Activated naive CD8-positive, alpha-beta T cell treated with anti-CD3 and anti-CD28 coated beads for 36 hours (primary cell): ENCODE measurements around the gene DSCAM. TPM values are rescaled to one million over a fixed set of nuclear protein-coding genes. Genes with fewer than 3 reads are reported as not detected.

Experiments
- DNase-seq: peaks from one replicate; pipeline ENCODE4 v3.0.0; 2021
- H3K27ac Mint-ChIP-seq: one replicate; pipeline ENCODE4 v1.8.0; 2022; ENCODE audit warnings: mild to moderate bottlenecking, moderate library complexity, mixed read lengths
- H3K27me3 Mint-ChIP-seq: one replicate; pipeline ENCODE4 v1.8.0; 2022; ENCODE audit warnings: mild to moderate bottlenecking, mixed read lengths
- H3K36me3 Mint-ChIP-seq: one replicate; pipeline ENCODE4 v1.8.0; 2021; ENCODE audit warnings: mild to moderate bottlenecking, mixed read lengths
- H3K4me1 Mint-ChIP-seq: one replicate; pipeline ENCODE4 v1.8.0; 2021; ENCODE audit warnings: mixed read lengths
- H3K4me3 Mint-ChIP-seq: one replicate; pipeline ENCODE4 v1.8.0; 2022; ENCODE audit warnings: mild to moderate bottlenecking, moderate library complexity, mixed read lengths
- H3K9me3 Mint-ChIP-seq: one replicate; pipeline ENCODE4 v1.8.0; 2022; ENCODE audit warnings: mixed read lengths
- total RNA-seq, 2 experiments: library from RNA; stranded (reverse); gene quantifications; one replicate each; pipeline ENCODE4 v1.2.3, GENCODE V29; 2021

DSCAM gene
- total RNA-seq, 2 experiments from 2014 or later = not detected

DNA sequence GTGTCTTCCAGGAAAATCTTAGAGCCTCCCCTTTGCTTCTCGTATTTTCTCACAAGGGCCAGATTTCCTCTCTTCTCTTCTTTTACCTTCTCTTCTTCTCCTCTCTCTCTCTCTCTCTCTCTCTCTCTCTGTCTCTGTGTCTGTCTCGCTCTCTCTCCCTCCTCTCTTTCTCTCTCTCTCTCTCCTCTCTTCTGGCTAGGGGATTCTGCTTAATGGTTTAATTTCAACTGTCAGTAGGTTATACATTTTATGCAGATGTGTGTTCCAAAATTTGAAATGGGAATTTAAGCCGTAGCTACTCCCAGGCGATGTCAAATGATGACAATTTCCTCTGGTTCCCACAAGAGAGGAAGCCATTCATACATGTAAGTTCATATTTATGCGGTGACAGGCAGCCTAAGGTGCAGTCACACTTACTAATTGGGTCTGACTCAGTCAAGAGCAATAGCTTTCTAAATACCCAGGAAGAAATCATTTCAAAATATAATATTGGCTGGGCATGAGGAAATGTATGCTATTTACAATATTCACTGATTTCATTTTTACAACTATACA is 1.4 kb downstream of the DSCAM start:
- H3K36me3 Mint-ChIP-seq = no peaks in the 10 kb centered on the region
- H3K4me3 Mint-ChIP-seq = no peak overlapping the region
- H3K4me1 Mint-ChIP-seq = peaks cover 1% of the 10 kb centered on the region
- no peak overlapping the region for H3K27ac Mint-ChIP-seq
- DNase-seq = no peak
- no peaks in the 10 kb centered on the region for H3K9me3 Mint-ChIP-seq
- H3K27me3 Mint-ChIP-seq = peaks cover 66% of the 10 kb centered on the region

DNA sequence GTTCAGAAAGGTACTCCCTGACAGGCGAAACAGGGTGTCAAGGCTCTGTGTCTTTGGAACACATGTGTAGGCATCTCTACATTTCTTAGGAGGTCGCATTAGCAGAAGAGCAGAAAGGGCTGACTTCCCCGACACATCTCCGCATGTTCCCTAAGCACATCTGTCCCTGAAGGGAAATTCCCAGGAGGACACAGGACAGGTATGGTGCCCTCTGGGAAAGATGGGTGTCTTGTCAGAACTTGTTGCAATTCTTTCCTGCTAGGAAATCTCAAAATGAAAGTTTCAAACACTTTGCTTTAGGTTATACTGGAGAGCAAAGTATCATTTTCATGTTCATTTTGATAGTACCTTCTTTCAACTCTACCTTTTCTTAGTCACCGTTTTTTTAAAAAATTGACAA is 2.0 kb downstream of the DSCAM start:
- Mint-ChIP-seq H3K27me3 (peaks cover 71% of the 10 kb centered on the region), H3K36me3 (no peaks in the 10 kb centered on the region), H3K27ac (no peak overlapping the region), H3K4me3 (no peak overlapping the region), H3K9me3 (no peaks in the 10 kb centered on the region), H3K4me1 (peaks cover 1% of the 10 kb centered on the region)
- DNase-seq = no peak

DNA sequence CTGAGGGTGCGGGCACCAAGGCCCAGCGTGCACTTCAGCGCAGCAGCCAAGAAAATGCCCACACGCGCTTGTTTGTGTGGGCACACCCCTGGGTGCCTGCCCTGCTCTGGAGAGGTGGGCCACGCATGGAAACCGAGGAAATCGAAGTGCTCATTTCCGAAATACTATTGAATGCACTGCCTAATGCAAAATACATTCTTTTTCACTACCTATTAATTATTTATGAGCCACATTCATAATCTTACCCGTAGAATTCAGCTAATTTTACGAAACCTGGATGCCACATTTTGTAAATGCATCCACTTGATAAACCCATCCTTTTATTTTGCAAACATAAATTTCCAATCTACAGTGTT is 4.8 kb downstream of the DSCAM start:
- no peak for DNase-seq
- H3K4me1 Mint-ChIP-seq = peaks cover 1% of the 10 kb centered on the region
- H3K27me3 Mint-ChIP-seq = peaks cover 64% of the 10 kb centered on the region
- H3K36me3 Mint-ChIP-seq = no peaks in the 10 kb centered on the region
- H3K9me3 Mint-ChIP-seq = no peaks in the 10 kb centered on the region
- H3K27ac Mint-ChIP-seq = no peak overlapping the region
- no peak overlapping the region for H3K4me3 Mint-ChIP-seq

DNA sequence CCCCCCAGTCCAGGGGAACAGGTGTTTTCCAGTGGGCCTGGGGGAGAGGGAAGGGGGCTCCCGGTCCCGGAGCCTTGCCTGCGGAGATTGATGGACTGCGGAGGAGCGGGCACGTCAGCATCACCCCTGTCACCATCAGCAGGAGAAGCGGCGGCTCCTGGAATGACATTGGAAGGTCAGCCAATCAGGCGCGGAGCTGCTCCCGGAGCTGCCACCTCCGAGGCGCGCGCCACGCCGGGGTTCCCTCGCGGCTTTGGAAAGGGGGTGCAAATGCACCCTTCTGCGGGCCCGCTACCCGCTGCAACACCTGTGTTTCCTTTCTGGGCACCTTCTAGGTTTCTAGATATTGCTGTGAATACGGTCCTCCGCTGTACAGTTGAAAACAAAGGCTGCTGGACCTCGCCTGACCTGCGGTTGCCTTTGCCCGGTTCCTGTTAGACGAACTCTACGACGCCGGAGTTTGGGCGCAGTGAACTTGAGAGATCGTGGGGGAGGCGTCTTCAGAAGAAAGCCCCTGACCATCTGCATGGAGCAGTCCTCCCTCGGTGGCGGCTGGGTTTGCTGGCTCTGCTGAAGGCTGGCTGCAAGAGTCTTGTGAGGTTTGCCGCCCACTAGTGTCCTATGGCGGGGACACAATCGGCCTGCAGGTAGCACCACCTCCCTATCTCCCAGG is 5.3 kb downstream of the DSCAM start:
- no peak for DNase-seq
- no peaks in the 10 kb centered on the region for H3K9me3 Mint-ChIP-seq
- H3K27ac Mint-ChIP-seq = no peak overlapping the region
- peaks cover 65% of the 10 kb centered on the region for H3K27me3 Mint-ChIP-seq
- no peak overlapping the region for H3K4me3 Mint-ChIP-seq
- H3K36me3 Mint-ChIP-seq = no peaks in the 10 kb centered on the region
- peaks cover 1% of the 10 kb centered on the region for H3K4me1 Mint-ChIP-seq

DNA sequence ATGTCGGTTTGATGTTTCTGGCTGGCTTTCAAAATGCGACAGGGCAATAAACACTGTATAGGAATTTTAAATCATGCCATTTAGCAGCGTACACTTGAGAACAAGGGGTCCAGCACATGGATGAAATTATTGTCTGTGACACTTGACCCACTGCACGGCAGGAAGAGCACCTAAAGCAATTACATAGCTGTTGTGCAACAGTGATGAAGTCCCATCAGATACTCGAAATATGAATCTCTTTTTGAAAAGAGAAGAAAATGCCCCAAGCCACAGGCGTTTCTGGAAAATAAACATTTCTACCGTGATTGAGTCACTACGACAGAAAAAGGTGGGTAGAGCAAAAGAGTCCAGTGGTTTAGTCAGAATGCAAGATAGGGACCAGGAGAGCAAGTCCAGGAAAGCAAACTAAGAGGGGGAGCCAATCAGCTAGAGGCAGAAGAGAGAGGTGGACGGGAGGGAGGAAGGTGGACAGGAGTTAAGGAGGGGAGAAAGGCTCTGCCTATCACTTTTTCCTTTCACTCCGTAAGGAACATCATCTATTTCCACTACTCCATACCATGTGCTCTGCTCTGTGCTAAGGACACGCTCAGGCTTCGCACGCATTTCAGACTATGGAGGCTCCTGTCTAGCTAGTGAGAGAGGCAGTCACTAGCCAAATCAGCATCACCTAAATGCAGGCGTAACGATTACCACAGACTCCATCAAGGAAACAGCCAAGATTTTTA is 6.4 kb downstream of the DSCAM start:
- Mint-ChIP-seq H3K36me3 (no peaks in the 10 kb centered on the region), H3K9me3 (no peaks in the 10 kb centered on the region), H3K27ac (no peak overlapping the region), H3K4me3 (no peak overlapping the region), H3K27me3 (peaks cover 62% of the 10 kb centered on the region), H3K4me1 (peaks cover 1% of the 10 kb centered on the region)
- DNase-seq = no peak

DNA sequence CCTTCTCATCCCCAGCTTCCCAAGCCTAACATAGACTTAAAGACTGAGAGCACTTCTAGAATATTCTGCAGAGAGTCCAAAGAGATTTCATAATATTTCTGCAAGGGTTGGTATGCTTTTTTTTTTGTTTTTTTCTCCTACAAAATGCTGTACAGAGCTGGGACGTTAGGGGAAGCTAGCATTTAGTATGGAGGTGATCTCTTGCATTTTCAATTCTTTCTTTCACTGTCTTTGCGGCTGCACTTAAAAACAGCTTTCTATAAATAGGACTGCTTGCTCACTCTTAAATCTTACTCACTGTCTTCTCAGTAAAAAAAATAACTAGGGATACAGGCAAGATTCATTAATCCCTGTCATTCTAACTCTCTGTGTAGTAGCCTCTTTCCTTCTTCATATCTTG is 7.4 kb downstream of the DSCAM start:
- H3K36me3 Mint-ChIP-seq = no peaks in the 10 kb centered on the region
- no peak overlapping the region for H3K27ac Mint-ChIP-seq
- H3K9me3 Mint-ChIP-seq = no peaks in the 10 kb centered on the region
- peaks cover 1% of the 10 kb centered on the region for H3K4me1 Mint-ChIP-seq
- H3K4me3 Mint-ChIP-seq = no peak overlapping the region
- H3K27me3 Mint-ChIP-seq = peaks cover 55% of the 10 kb centered on the region
- DNase-seq = no peak

DNA sequence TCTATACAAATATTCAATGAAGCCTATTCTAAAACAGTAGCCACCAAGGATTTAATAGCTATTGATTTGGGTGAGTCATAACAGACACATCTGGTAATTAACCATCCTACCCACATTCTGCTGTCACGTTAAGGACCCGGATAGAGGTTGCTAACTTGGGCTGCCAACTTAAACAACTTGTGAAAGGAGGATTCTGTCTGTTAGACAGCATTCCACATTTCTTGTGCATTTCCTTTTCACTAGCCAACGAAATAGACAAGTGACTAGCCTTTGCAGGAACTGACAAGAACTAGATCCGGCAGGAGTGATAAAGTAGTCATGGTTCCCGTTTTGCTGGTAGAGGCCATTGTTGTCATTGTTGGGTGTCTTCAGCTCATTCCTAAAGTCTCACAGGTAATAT is 9.5 kb downstream of the DSCAM start:
- Mint-ChIP-seq H3K27ac (no peak overlapping the region), H3K36me3 (no peaks in the 10 kb centered on the region), H3K9me3 (no peaks in the 10 kb centered on the region), H3K4me1 (peaks cover 1% of the 10 kb centered on the region), H3K27me3 (peaks cover 51% of the 10 kb centered on the region), H3K4me3 (no peak overlapping the region)
- no peak for DNase-seq

DNA sequence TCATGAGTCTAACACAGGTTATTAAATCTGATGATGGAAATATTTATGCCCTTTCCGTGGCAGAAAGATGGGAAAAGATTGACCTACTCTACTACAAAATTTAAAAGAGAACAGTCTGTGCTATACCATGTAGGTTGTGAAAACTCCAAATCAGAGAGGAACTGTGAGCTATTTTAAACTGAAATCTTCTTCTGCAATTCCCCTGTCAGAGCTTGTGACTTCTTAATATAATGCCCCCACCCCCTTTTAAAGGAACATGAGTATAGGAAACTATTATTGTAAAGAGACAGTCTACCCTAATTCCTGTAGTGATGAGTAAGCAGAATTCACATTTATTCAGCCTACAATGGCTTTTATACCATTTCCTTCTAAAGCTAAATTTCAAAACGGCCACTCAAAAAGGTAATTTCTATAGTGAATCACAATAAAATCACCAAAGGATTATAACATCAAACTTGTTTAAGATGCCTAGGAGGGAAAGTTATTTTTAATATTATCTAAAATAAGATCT is 11.7 kb downstream of the DSCAM start:
- H3K36me3 Mint-ChIP-seq = no peaks in the 10 kb centered on the region
- no peak overlapping the region for H3K4me3 Mint-ChIP-seq
- H3K4me1 Mint-ChIP-seq = no peaks in the 10 kb centered on the region
- no peak for DNase-seq
- peaks cover 29% of the 10 kb centered on the region for H3K27me3 Mint-ChIP-seq
- no peaks in the 10 kb centered on the region for H3K9me3 Mint-ChIP-seq
- no peak overlapping the region for H3K27ac Mint-ChIP-seq

DNA sequence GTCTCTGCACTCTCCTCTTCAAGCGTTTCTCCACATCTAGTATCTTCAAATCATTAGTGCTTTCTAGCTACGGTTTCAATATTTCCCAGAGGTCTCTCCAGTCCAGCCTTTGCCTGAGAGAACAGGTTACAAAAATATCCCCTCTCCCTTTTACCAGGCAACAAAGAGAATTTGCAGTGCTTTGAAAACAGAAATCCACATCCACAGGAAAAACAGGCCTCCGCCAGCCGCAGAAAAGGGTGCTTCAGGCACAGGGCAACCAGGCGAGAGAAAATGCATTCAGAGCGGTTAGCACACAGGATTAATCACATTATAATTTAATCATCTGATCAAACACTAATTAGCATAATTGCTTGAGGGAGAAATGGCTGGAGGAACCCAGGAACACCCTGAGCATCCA is 13.8 kb downstream of the DSCAM start:
- Mint-ChIP-seq H3K4me1 (no peaks in the 10 kb centered on the region), H3K27me3 (peaks cover 21% of the 10 kb centered on the region), H3K4me3 (no peak overlapping the region)

DNA sequence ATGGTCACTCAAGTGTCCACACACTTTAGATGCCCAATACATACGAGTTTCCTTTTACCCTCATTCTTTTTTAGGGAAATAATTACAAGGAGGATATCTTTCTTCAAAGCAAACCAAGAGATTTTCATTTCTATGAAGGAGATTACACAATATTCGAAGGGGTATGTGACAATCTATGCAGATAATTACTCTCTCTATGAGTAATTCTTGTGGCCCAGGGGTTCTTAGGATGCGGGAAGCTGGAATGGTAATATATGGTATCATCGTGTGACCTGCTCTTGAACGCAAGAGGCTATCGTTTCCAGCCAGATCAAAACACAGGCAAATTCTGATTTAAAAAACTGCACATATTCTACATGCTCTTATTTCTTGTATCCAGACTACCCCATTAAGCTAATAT is 14.6 kb downstream of the DSCAM start:
- Mint-ChIP-seq H3K9me3 (no peaks in the 10 kb centered on the region), H3K36me3 (no peaks in the 10 kb centered on the region), H3K4me1 (no peaks in the 10 kb centered on the region), H3K27me3 (peaks cover 16% of the 10 kb centered on the region), H3K27ac (no peak overlapping the region), H3K4me3 (no peak overlapping the region)
- DNase-seq = no peak

More for the DNA sequence above, 13.8 kb downstream of the DSCAM start:
- H3K36me3 Mint-ChIP-seq = no peaks in the 10 kb centered on the region
- DNase-seq = no peak
- H3K27ac Mint-ChIP-seq = no peak overlapping the region
- no peaks in the 10 kb centered on the region for H3K9me3 Mint-ChIP-seq

DNA sequence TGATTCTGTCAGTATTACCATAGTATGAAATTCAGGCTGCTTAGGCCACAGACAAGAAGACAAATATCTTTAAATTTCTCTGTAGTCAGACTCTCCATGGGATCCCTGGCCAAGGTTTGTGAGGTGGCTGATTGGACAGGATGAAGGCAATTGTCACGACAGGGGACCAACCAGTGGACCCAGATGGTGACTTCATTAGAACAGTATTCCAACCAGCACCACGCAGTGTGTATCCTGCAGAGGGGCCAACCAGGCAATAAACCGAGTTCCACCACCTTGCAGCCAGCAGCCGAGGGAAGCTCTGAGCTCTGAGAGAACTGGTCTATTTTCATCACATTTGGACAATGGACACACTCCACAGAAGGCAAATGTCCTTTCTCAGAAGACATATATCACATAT is 16.1 kb downstream of the DSCAM start:
- Mint-ChIP-seq H3K4me3 (no peak overlapping the region), H3K4me1 (no peaks in the 10 kb centered on the region), H3K27me3 (peaks cover 17% of the 10 kb centered on the region), H3K27ac (no peak overlapping the region), H3K9me3 (no peaks in the 10 kb centered on the region), H3K36me3 (no peaks in the 10 kb centered on the region)
- DNase-seq = no peak

DNA sequence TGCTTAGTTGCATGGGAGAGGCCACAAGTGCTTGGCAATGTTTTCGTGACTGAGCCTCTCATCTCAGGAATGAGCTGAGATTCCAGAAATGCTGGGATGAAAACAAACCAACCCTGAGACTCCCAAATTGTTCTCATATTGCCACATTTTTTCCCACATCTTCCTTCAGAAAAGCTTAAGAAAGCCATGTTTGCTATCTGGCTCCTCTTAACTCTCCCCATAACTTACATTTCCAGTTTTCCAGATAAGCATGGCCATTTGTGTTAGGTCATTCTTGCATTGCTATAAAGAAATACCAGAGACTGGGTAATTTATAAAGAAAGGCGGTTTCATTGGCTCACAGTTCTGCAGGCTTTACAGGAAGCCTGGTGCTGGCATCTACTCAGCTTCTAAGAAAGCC is 17.2 kb downstream of the DSCAM start:
- Mint-ChIP-seq H3K36me3 (no peaks in the 10 kb centered on the region), H3K4me1 (no peaks in the 10 kb centered on the region), H3K27ac (no peak overlapping the region), H3K4me3 (no peak overlapping the region), H3K27me3 (peaks cover 17% of the 10 kb centered on the region), H3K9me3 (no peaks in the 10 kb centered on the region)
- no peak for DNase-seq

DNA sequence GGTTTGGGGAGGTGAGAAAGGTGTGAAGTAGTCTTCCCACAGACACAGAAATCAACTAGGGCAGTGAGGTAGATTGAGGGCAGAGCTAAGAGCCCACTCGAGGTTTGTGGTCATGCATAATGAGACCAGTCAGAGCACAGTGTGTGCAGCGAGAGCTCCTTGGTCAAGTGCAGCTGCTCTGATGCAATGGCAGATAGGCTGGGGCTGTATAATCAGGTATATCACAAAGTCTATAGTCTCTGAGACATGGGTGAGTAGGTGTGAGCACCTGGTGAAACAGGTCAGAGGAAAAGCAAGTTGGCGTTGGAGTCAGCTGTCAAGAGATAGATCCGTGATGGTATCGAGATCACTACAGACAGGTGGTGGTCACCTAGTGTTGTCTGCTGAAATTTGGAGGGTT is 17.6 kb downstream of the DSCAM start:
- DNase-seq = no peak
- Mint-ChIP-seq H3K27me3 (peaks cover 17% of the 10 kb centered on the region), H3K4me3 (no peak overlapping the region), H3K27ac (no peak overlapping the region), H3K4me1 (no peaks in the 10 kb centered on the region), H3K9me3 (no peaks in the 10 kb centered on the region), H3K36me3 (no peaks in the 10 kb centered on the region)

DNA sequence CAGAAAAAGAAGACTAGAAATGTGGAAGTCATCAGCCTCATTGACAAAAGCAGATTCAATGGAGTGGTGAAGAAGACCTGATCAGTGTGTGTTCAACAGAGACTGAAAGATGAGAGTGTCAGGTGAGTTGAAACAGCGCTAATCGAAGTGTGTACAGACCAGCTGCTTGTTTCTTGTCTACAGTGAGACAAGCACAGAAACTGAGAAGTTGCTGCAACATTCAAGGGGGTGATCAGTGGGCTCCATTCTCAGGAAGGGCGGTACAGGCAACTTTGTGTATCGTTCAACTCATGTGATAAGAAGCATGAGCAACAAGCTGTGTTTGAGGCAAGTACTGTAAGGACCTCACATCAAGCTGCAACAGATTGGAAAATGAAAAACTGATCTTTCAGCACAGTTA is 19.4 kb downstream of the DSCAM start:
- no peak overlapping the region for H3K4me3 Mint-ChIP-seq
- no peak for DNase-seq
- H3K27ac Mint-ChIP-seq = no peak overlapping the region
- peaks cover 1% of the 10 kb centered on the region for H3K9me3 Mint-ChIP-seq
- H3K27me3 Mint-ChIP-seq = peaks cover 11% of the 10 kb centered on the region
- H3K36me3 Mint-ChIP-seq = no peaks in the 10 kb centered on the region
- H3K4me1 Mint-ChIP-seq = no peaks in the 10 kb centered on the region

DNA sequence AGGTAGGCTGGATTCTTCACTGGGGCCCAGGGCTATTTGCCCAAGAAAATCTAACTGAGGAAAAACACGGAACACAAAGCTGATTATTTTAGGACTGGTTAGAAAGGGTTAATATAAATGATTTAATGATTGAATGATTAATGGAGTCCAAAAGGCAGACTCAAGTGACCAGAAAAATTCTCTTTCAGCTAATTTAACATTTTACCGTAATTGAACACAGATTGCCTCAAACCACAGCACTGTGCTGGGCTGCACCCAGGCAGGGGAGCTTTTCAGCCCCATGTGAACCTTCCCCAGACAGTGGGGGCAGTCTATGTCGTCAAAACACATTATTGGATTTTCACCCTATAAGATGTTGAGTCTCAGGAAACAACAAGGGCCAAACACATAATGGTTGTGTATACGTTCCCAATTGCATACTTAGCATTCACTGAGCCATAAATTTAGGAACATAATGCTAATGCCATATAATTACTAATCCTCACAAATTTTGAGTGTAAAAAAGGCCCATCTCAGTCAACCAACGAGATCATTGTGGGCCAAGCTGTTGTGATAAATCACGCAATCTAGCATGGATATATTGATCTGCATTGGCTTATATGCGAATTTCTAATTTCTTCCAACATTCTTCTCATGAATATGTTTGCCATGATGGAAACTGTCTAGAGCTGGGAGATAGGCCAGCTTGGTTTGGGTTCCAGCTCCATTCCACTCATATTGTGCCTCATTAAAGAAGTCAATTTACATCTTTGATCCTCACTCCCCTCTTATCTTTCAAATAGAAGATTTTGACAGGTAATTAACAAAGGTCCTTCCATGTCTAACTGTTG is 27.7 kb downstream of the DSCAM start:
- Mint-ChIP-seq H3K4me1 (no peaks in the 10 kb centered on the region), H3K4me3 (no peak overlapping the region), H3K27ac (no peak overlapping the region), H3K9me3 (peaks cover 9% of the 10 kb centered on the region), H3K36me3 (no peaks in the 10 kb centered on the region), H3K27me3 (no peaks in the 10 kb centered on the region)
- no peak for DNase-seq
